Measurements from ENCODE around the gene LRRC74A.

DNA sequence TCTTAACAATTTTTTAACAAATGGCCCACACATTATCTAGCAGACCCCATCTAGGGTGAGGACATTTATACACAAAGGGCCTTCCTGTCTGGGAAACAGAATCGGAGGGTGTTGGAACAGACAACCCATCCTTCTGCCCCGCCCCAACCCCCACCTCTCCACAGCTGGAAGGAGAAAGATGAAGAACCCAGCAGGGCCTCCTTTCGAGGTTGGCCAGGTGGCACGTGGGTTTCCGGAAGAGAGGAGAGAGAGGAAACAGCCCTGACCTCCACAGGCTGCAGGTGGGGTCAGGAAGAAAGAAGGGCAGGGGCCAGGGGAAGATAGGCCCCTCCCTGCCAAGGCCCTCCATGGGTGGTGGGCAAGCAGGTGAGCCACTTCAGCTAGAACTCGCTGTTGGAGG, 57.2 kb downstream of the LRRC74A start:
- TF ChIP-seq CTCF (optimal IDR thresholded peaks at IDR 0.05 in 1 of 3, IDR thresholded peaks at IDR 0.05 in 1 of 3, conservative IDR thresholded peaks at IDR 0.05 in 1 of 3; ENCODE audit: extremely low read depth in 1 of 3, insufficient read depth in 2 of 3, low read length in 3 of 3) (no peak), EZH2 (IDR thresholded peaks at IDR 0.05; ENCODE audit: low read length) (no peak)

All from keratinocyte (primary cell).